GM12872 (cell line): ENCODE measurements around the gene ADAM15.

Experiments used
- TF ChIP-seq, protein P1 (sequence below): IDR thresholded peaks from 3 replicates; pipeline ENCODE4 v1.5.1; 2011; ENCODE audit warnings: low read depth, mild to moderate bottlenecking, low read length, moderate library complexity; ENCODE audit not compliant: insufficient read depth

ADAM15 gene

DNA sequence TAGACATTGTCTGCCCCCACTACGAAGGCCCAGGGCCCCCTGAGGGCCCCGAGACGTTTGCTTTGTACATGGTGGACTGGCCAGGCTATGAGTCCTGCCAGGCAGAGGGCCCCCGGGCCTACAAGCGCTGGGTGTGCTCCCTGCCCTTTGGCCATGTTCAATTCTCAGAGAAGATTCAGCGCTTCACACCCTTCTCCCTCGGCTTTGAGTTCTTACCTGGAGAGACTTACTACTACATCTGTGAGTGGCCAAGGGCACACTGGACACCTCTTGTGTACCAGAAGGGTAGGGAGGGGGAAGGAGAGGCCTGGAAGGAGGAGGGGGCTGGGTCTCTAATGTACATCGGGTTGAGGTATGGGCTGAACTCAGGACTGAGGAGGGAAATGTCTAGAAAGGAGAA, 15.7 kb downstream of the ADAM15 start:
- TF ChIP-seq, protein P1, sequence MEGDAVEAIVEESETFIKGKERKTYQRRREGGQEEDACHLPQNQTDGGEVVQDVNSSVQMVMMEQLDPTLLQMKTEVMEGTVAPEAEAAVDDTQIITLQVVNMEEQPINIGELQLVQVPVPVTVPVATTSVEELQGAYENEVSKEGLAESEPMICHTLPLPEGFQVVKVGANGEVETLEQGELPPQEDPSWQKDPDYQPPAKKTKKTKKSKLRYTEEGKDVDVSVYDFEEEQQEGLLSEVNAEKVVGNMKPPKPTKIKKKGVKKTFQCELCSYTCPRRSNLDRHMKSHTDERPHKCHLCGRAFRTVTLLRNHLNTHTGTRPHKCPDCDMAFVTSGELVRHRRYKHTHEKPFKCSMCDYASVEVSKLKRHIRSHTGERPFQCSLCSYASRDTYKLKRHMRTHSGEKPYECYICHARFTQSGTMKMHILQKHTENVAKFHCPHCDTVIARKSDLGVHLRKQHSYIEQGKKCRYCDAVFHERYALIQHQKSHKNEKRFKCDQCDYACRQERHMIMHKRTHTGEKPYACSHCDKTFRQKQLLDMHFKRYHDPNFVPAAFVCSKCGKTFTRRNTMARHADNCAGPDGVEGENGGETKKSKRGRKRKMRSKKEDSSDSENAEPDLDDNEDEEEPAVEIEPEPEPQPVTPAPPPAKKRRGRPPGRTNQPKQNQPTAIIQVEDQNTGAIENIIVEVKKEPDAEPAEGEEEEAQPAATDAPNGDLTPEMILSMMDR: no peak

DNA sequence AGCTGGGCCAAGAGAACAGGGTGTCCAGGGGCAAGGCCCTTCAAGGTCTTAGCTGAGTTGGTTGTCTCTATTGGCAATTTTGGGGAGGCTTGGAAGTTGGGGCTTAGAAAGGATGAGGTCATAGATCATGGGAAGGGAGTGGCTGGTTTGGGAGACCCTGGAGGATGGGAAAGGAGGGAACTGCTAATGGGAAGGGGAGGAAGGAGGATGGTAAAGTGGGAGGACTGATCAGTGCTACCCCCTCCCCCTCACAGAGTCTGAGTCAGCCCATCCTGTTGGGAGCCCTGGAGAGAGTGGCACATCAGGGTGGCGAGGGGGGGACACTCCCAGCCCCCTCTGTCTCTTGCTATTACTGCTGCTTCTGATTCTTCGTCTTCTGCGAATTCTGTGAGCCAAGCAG, 17.5 kb downstream of the ADAM15 start:
- TF ChIP-seq, protein P1: no peak

DNA sequence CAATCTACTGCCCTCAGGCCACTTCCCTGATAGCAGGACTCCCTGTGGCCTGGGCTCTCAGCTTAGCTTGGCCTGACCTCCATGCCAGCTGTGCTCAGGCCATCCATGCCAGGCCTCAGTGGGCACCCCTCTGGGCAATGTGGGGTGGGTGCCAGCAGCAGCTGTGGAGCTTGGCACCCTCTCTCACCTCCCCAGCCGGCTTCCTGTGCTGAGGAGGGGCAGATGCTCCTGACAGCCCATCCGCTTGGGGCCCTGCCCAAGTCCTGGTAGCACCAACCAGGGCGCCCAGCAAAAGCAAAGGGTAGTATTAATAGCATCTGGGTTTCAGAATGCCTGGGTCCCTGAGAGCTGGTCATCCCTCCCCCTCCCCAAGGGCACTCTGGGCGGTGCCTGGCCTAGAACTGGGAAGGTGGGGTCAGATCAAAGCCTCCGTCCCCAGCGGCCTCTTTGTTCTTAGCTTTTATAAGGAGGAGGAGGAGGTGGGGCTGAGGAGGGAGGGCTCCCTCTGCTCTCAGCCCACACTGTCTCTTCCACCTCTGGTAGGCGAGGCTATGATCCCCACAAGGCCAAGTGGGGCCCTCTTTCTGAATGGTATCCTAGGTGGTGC, 18.5 kb downstream of the ADAM15 start:
- TF ChIP-seq, protein P1: no peak

DNA sequence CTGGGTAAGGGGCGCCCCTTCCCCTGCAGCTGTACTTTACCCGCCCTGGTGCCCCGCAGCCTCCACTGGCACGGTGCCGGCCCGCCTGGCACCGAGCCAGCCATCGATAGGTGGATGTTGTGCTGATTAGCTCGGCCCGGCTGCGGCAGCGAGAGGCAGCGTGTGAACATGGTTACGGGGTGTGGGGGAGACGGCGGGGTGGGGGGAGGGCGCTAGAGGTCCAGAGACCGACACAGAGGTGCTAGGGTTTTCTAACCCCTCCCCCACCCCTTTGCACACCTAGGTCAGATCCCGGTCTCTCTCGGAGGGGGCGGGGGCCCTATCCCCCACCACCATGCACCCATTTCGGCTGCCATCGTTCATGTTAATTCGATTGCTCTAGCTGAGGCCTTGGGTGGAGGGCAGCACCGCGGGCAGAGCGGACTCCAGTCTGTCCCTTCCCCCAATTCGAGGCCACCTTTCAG, 19.1 kb downstream of the ADAM15 start:
- TF ChIP-seq, protein P1: no peak

DNA sequence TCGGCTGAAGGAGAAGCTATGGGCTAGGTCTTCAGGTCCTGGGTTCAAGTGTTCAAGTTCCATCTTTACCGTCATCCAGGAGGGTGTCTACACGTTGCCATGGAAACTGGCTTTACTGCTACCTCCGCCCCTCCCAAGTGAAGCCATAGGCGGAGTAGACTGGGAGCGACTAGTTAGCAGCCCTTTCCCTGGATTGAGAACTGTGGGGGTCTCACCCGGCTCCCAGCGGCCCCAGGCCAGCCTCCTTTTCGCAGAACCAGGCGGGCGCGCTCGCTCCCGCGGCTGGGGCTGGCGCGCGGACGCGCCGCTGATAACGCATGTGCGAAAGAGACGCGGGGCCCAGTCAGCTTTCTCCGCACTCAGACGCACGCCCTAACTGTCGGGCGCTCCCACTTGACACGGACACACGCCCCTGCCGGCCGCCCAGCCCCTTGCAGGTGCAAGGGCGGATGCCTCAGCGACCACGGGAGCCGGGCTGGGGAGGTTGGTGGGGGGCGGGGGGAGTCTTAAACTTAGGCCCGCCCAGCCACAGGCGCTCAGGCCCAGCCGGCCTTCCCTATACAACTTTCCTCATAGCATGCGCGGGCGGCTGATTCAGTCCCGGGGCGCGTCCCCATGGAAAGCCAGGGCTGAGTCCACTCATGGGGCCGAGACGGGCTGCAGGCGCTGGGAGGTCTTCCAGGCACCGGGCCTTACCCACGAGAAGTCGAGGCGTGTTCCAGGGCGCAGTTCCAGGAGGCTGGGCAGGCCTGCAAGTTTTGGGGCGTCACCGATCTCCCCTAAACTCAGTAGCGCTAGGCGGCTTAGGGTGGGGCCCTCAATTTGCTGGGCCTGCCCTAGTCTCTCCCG, 19.8 kb downstream of the ADAM15 start:
- TF ChIP-seq, protein P1: peak; percentile 55

DNA sequence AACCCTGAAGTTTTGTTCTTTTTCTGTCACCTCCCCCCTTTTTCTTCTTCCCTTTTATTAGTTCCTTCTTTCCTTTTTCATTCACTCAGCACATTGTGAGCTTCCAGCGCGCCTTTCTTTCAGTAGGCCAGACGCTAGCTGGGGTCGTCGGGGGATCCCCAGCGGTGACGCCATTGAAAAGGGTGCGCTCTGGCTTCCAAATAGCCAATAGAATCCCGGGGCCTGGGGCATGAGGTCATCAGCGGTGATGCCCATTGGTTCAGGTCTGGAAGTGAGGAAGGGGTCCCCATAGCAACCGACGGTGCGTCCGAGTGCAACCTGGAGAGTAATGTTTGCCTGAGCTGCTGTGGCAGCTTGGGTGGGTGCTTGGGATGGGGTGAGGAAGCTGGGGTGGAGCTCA, 20.6 kb downstream of the ADAM15 start:
- TF ChIP-seq, protein P1: no peak

DNA sequence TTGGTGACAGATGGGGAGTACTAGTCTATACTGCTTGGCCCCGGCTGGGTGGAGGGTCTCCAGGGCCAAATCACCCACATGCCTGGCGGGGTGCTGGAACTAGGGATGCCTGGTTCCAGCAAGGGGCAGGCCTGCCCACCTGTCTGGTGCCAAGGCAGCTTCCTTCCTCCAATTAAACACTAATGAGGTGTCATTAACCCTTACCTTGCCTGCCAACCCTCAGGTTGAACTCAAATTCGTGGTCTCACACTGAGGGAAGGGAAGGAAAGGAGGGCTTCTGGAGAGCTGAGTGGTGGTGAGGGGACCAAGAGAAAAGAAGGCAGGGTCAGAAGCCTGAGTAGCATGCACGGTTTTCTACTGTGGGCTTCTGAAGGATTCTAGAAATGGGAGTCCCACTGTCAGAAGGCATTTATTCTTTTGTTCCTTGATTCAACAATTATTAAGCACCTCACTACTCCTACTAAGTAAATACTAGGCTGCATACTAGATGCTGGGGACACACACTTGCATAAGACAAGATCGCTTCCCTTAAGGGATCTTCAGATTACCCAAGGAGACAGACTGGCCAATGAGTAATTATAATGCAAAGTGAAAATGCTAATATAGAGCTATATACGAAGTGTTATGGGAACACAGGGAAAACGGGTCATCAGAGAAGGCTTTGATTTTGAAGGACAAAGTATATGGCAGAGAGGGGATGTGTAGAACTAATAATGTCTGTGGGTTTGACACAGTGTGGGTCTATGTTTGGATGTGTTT, 21.6 kb downstream of the ADAM15 start:
- TF ChIP-seq, protein P1: no peak
